Endodermal cell (in vitro differentiated cells): ENCODE results near the gene TBC1D3B. TPM values are rescaled to one million over a fixed set of nuclear protein-coding genes. Genes with fewer than 3 reads are reported as not detected.

Experiments
- DNase-seq: peaks from one replicate; pipeline ENCODE4 v3.0.0-alpha.2; 2017
- H3K27ac ChIP-seq: 2 replicates; pipeline ENCODE4 v1.5.1; 2013; ENCODE audit warnings: mild to moderate bottlenecking, low read depth, low read length, moderate library complexity
- H3K27me3 ChIP-seq: 2 replicates; pipeline ENCODE4 v1.6.1; 2013; ENCODE audit warnings: mild to moderate bottlenecking, low read length, moderate library complexity; ENCODE audit not compliant: insufficient read depth, control insufficient read depth, poor library complexity, severe bottlenecking
- H3K36me3 ChIP-seq: 2 replicates; pipeline ENCODE4 v1.7.0; 2013; ENCODE audit warnings: mild to moderate bottlenecking, low read length, moderate library complexity; ENCODE audit not compliant: control insufficient read depth, insufficient read depth
- H3K4me1 ChIP-seq: one replicate; pipeline ENCODE4 v1.7.0; 2013; ENCODE audit warnings: low read length; ENCODE audit not compliant: control insufficient read depth, insufficient read depth
- H3K4me3 ChIP-seq: 2 replicates; pipeline ENCODE4 v1.5.1; 2013; ENCODE audit warnings: mild to moderate bottlenecking, low read length, moderate library complexity
- H3K9ac ChIP-seq: 2 replicates; pipeline ENCODE4 v1.6.1; 2013; ENCODE audit warnings: mild to moderate bottlenecking, low read length, moderate library complexity; ENCODE audit not compliant: poor library complexity, severe bottlenecking; ENCODE audit errors: extremely low read depth
- H3K9me3 ChIP-seq: 2 replicates; pipeline ENCODE4 v1.6.1; 2013; ENCODE audit warnings: mild to moderate bottlenecking, low read length, moderate library complexity; ENCODE audit not compliant: control insufficient read depth
- H3K27ac Mint-ChIP-seq: 2 replicates; pipeline ENCODE4 v1.8.0; 2020; ENCODE audit warnings: mixed read lengths
- H3K27me3 Mint-ChIP-seq: 2 replicates; pipeline ENCODE4 v1.8.0; 2021; ENCODE audit warnings: mild to moderate bottlenecking, mixed read lengths; ENCODE audit not compliant: insufficient read depth
- H3K36me3 Mint-ChIP-seq: 2 replicates; pipeline ENCODE4 v1.8.0; 2020; ENCODE audit warnings: low read depth, mixed read lengths
- H3K4me1 Mint-ChIP-seq: 2 replicates; pipeline ENCODE4 v1.8.0; 2020; ENCODE audit warnings: mixed read lengths
- H3K4me3 Mint-ChIP-seq: 2 replicates; pipeline ENCODE4 v1.8.0; 2020; ENCODE audit warnings: mild to moderate bottlenecking, moderate library complexity, mixed read lengths
- H3K9me3 Mint-ChIP-seq: 2 replicates; pipeline ENCODE4 v1.8.0; 2020; ENCODE audit warnings: mild to moderate bottlenecking, mixed read lengths
- WGBS, 2 experiments: methylation state at CpG; one replicate each; pipeline versions ENCODE4 v1.1.5 to v1.1.7; 2013; ENCODE audit warnings: missing lambda C conversion rate in 2 of 2, mixed read lengths in 1 of 2; ENCODE audit not compliant: insufficient coverage in 1 of 2, insufficient read length in 1 of 2; 5-methylcytosine and 5-hydroxymethylcytosine counted together
- total RNA-seq, 2 donors: library from RNA; stranded (reverse); fragmentation: NEBNext Ultra II Directional in 1 of 2; extraction: Animal tissue kit (Norgen Biotek cat#: 25700) in 1 of 2; gene quantifications; 2 replicates in 1 of 2; 3 replicates in 1 of 2; pipeline ENCODE4 v1.2.1, GENCODE V29; 2021
- TF ChIP-seq, protein P1 (sequence below): fragments of 200-600 bp; sonication (generic); conservative IDR thresholded peaks from 2 replicates; pipeline ENCODE4 v1.5.0; 2021; ENCODE audit warnings: antibody characterized with exemption, mild to moderate bottlenecking

The TBC1D3B gene
- total RNA-seq, 2 donors from 2014 or later: 13.1 to 18.4 TPM

DNA sequence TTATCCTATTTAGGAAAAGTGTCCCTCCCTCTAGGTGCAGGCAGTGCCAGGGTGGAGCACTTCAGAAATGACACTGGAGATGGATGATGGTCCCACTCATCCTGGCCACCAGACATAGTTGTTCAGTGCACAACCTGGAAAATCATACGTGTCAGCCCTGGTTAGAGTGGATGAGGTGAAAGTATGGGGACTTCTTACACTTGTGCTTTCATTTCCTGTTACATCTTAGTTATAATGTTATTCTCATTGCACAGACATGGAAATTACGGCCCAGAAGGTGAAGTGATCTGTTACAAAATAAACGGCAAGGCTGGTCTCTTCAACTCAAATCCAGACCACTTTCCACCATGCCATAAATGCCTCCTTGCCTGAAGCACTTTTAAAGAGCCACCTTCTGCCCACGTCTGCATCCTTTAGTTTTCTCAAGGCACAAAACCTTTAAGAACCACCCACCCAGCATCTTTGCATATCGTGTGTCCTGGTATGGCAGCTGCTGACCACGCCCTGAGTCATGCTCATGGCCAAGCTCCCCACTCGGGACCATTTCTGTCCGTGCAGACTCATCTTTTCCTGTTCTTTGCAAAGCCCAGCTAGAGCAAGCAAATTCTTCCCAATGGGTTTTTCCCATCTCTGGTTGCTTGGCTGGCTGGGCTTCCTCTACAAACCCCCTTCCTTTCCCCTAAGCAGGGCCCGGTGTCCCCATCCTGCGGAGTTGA, 22.4 kb downstream of the TBC1D3B start:
- no peak overlapping the region for H3K4me3 ChIP-seq
- no peak overlapping the region for H3K27ac Mint-ChIP-seq
- no peaks in the 10 kb centered on the region for H3K36me3 ChIP-seq
- no peak overlapping the region for H3K27ac ChIP-seq
- DNase-seq: no peak
- TF ChIP-seq, protein P1, sequence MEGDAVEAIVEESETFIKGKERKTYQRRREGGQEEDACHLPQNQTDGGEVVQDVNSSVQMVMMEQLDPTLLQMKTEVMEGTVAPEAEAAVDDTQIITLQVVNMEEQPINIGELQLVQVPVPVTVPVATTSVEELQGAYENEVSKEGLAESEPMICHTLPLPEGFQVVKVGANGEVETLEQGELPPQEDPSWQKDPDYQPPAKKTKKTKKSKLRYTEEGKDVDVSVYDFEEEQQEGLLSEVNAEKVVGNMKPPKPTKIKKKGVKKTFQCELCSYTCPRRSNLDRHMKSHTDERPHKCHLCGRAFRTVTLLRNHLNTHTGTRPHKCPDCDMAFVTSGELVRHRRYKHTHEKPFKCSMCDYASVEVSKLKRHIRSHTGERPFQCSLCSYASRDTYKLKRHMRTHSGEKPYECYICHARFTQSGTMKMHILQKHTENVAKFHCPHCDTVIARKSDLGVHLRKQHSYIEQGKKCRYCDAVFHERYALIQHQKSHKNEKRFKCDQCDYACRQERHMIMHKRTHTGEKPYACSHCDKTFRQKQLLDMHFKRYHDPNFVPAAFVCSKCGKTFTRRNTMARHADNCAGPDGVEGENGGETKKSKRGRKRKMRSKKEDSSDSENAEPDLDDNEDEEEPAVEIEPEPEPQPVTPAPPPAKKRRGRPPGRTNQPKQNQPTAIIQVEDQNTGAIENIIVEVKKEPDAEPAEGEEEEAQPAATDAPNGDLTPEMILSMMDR: no peak
- peaks cover 4% of the 10 kb centered on the region for H3K4me1 Mint-ChIP-seq
- H3K9me3 Mint-ChIP-seq: no peaks in the 10 kb centered on the region
- H3K36me3 Mint-ChIP-seq: no peaks in the 10 kb centered on the region
- no peaks in the 10 kb centered on the region for H3K9me3 ChIP-seq
- 88 to 95% methylated on average over 7 to 10 of the region's 10 CpGs for WGBS, 2 experiments
- H3K9ac ChIP-seq: no peak overlapping the region
- H3K4me1 ChIP-seq: no peaks in the 10 kb centered on the region
- H3K27me3 ChIP-seq: no peaks in the 10 kb centered on the region
- peaks cover 4% of the 10 kb centered on the region for H3K27me3 Mint-ChIP-seq
- no peak overlapping the region for H3K4me3 Mint-ChIP-seq

DNA sequence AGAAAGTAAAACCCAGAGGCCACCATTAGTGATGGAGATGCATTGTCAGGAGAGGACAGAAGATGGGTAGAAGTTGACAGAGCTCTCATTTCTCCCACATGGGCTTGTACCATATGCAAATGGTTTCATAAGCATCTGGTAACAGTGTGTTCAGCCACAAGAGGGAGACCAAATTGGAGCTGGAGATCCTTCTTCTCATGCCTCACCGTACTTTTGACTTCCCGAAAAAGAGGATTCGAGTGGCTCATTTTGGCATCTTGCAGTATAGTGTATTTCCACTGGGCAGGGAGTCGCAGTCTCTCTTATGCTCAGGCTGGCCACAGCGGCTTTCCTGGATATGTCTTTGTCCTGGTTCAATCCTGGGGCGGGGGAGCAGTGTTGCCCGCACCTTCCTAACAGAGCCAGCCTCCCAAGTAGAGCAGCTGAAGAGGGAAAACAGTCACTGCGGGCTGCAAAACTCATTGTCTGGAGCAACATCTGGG, 23.8 kb downstream of the TBC1D3B start:
- H3K9ac ChIP-seq: no peak overlapping the region
- DNase-seq: peak; percentile 44
- H3K4me3 Mint-ChIP-seq: no peak overlapping the region
- peaks cover 4% of the 10 kb centered on the region for H3K27me3 Mint-ChIP-seq
- no peaks in the 10 kb centered on the region for H3K9me3 Mint-ChIP-seq
- H3K9me3 ChIP-seq: no peaks in the 10 kb centered on the region
- WGBS, 2 experiments: 90 to 98% methylated on average over 6 to 8 of the region's 8 CpGs
- H3K27me3 ChIP-seq: no peaks in the 10 kb centered on the region
- no peak overlapping the region for H3K4me3 ChIP-seq
- H3K36me3 ChIP-seq: no peaks in the 10 kb centered on the region
- no peak overlapping the region for H3K27ac ChIP-seq
- H3K27ac Mint-ChIP-seq: no peak overlapping the region
- TF ChIP-seq, protein P1: peak; percentile 37
- no peaks in the 10 kb centered on the region for H3K36me3 Mint-ChIP-seq
- no peaks in the 10 kb centered on the region for H3K4me1 ChIP-seq
- peaks cover 4% of the 10 kb centered on the region for H3K4me1 Mint-ChIP-seq

DNA sequence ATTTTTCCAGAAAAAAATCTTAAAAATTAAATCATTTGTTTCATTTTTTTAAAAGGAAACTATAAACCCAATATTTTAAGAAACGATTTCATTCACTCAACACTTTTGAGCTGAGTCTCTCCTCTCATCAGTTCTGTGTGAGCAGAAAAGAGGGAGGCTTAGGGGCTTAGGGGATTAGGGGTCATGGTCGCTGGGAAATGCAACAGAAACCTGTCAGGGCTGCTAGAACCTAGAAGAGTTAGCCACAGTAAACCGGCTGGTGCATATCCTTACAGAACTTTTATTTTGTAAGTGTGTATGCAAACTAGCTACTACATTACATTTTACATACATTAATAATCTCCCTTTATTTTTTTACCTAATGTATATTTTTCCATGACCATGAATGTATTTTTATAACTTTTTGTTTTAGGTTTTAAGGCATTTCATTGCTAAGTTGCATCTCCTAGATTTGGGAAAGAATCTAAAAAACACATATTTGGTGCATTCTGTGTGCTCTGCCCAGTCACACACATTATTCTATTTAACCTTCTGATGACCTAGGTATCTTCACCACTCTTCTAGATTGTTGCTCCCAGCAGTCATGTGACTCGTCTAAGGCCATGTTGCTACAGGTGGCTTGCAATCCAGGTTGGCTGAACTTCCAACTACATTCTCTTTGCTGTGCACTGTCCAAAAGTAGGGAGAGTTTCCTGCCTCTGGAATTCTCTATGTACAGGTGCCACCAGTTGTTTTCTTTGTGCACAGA, 24.4 kb downstream of the TBC1D3B start:
- H3K27ac ChIP-seq: no peak overlapping the region
- no peaks in the 10 kb centered on the region for H3K4me1 ChIP-seq
- no peaks in the 10 kb centered on the region for H3K36me3 ChIP-seq
- peaks cover 4% of the 10 kb centered on the region for H3K27me3 Mint-ChIP-seq
- H3K4me3 ChIP-seq: no peak overlapping the region
- no peak overlapping the region for H3K9ac ChIP-seq
- H3K27me3 ChIP-seq: no peaks in the 10 kb centered on the region
- WGBS, 2 experiments: 80 to 83% methylated on average over 1 to 4 of the region's 4 CpGs
- H3K9me3 Mint-ChIP-seq: no peaks in the 10 kb centered on the region
- H3K9me3 ChIP-seq: no peaks in the 10 kb centered on the region
- no peaks in the 10 kb centered on the region for H3K36me3 Mint-ChIP-seq
- TF ChIP-seq, protein P1: no peak
- H3K27ac Mint-ChIP-seq: no peak overlapping the region
- DNase-seq: peak; percentile 34
- no peak overlapping the region for H3K4me3 Mint-ChIP-seq
- H3K4me1 Mint-ChIP-seq: peaks cover 4% of the 10 kb centered on the region
